Measurements from ENCODE around the gene GRHL1. TPM values are rescaled to one million over a fixed set of nuclear protein-coding genes. Genes with fewer than 3 reads are reported as not detected.

GRHL1 gene
- total and polyA plus RNA-seq, 2 donors (not counting 3 experiments of a cell fraction or from before 2014, with no cell fraction given) = 0.37 to 1.1 TPM

GRCh38 chr2:9950521-9951271 lies 797 bp upstream of the GRHL1 start:
- H3K9me1 ChIP-seq (replicated peaks; ENCODE audit: control insufficient read depth, extremely low read depth, insufficient read depth, low read length) = no peaks in the 10 kb centered on the region
- no peaks in the 10 kb centered on the region for H4K20me1 ChIP-seq (replicated peaks; ENCODE audit: control insufficient read depth, extremely low read depth, insufficient read depth, low read length)
- peak overlapping the region; percentile 51 to 67 (median 58) for H3K4me3 ChIP-seq (replicated peaks in 1 of 3; ENCODE audit: insufficient read depth in 1 of 3, low read depth in 1 of 3, low read length in 3 of 3)
- H3K9ac ChIP-seq (replicated peaks; ENCODE audit: extremely low read depth, insufficient read depth, low read length) = peak overlapping the region; percentile 28
- no peak overlapping the region for H3K27ac ChIP-seq (ENCODE audit: insufficient read depth, low read depth, low read length)
- intact Hi-C loops (cut with micrococcal nuclease) = loop anchor here (1.0 to 5.0 kb wide), 2 partner anchors 94 to 108 kb away; partner anchors contain the start of gene TAF1B
- TF ChIP-seq FOS (IDR thresholded peaks at IDR 0.05; ENCODE audit: borderline replicate concordance, insufficient read depth, low read length) (no peak), EZH2 (IDR thresholded peaks at IDR 0.05; ENCODE audit: borderline replicate concordance, low read depth, low read length, severe bottlenecking) (no peak), CTCF (IDR thresholded peaks at IDR 0.05; ENCODE audit: extremely low read depth in 1 of 2, insufficient read depth in 1 of 2, low read depth in 1 of 2, low read length in 2 of 2) (no peak), MYC (IDR thresholded peaks at IDR 0.05; ENCODE audit: low read depth, low read length) (no peak)
- peaks cover 2 to 4% of the 10 kb centered on the region in 2 experiments for H3K27me3 ChIP-seq (ENCODE audit: control insufficient read depth in 2 of 2, insufficient read depth in 2 of 2, low read length in 2 of 2)
- H3K4me2 ChIP-seq (ENCODE audit: insufficient read depth, low read length) = peak overlapping the region; percentile 67
- peaks cover 4% of the 10 kb centered on the region for H3K4me1 ChIP-seq (ENCODE audit: control insufficient read depth, extremely low read depth, insufficient read depth, low read length)
- POLR2A ChIA-PET = no interaction called here
- no peaks in the 10 kb centered on the region for H3K79me2 ChIP-seq (ENCODE audit: control insufficient read depth, insufficient read depth, low read length)
- dilution Hi-C loops (cut with MboI; ENCODE audit: extremely low pct_ligation_motif_present, low sequenced_read_pairs) = loop anchor here (25.0 kb wide), 1 partner anchor 138 kb away; no protein-coding TSS in a partner anchor
- DNase-seq (ENCODE audit: low read depth, low spot score) (peak; percentile 25), FAIRE-seq (no peak)
- BruUV-seq (replicated peaks) = no TSS peak
- no peaks in the 10 kb centered on the region for H3K36me3 ChIP-seq (ENCODE audit: control insufficient read depth in 2 of 2, extremely low read depth in 1 of 2, insufficient read depth in 2 of 2, low read length in 2 of 2)
- no peaks in the 10 kb centered on the region for H3K9me3 ChIP-seq (replicated peaks; ENCODE audit: control insufficient read depth, insufficient read depth, low read length)
- CTCF ChIA-PET = interaction anchor here (0.6 to 2.2 kb wide), 2 partner anchors 34 to 62 kb away, joined by 3 to 10 read pairs; no protein-coding TSS in a partner anchor
- peak overlapping the region; percentile 84 for H2AFZ ChIP-seq (ENCODE audit: low read depth, low read length)

Measured in endothelial cell of umbilical vein (primary cell).